ENCODE measurements around the gene RGS6. TPM values are rescaled to one million over a fixed set of nuclear protein-coding genes. Genes with fewer than 3 reads are reported as not detected.

RGS6 gene
- polyA plus RNA-seq, 3 donors: not detected

DNA sequence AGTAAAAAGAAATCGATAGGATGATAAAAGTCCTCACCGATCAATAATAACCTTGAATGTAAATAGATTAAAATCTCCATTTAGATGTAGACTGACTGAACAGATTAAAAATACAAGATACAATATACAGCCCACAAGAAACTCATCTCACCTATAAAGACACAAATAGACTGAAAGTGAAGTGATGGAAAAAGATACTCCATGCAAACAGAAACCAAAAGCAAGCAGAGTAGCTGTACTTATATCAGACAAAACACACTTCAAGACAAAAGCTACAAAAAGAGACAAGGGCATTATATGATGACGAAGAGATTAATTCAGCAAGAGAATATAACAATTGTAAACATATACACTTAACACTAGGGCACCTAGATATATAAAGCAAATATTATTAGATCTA lies 444.8 kb downstream of the RGS6 start:
- no peaks in the 10 kb centered on the region for H4K20me1 ChIP-seq (ENCODE audit: insufficient read depth, low read length)
- peaks cover 5 to 8% of the 10 kb centered on the region in 2 donors for H3K9me3 ChIP-seq (replicated peaks in 1 of 2; ENCODE audit: control insufficient read depth in 1 of 2, insufficient read depth in 1 of 2, low read length in 2 of 2)
- no peak overlapping the region for H3K27ac Mint-ChIP-seq
- no peak overlapping the region for H3K4me3 ChIP-seq (replicated peaks in 1 of 3; ENCODE audit: low read depth in 2 of 3, low read length in 3 of 3)
- H3K9ac ChIP-seq (ENCODE audit: insufficient read depth, low read length, poor library complexity, severe bottlenecking): no peak overlapping the region
- no peak for DNase-seq
- H3K4me1 Mint-ChIP-seq: peaks cover 7% of the 10 kb centered on the region
- no peaks in the 10 kb centered on the region for H3K79me2 ChIP-seq (ENCODE audit: insufficient read depth, low read length)
- no peaks in the 10 kb centered on the region for H3K36me3 Mint-ChIP-seq
- no peak overlapping the region for H3K4me3 Mint-ChIP-seq
- WGBS (ENCODE audit: insufficient coverage): no CpG with 5 or more reads among the region's 3 CpGs
- H3K27ac ChIP-seq (ENCODE audit: low read depth in 1 of 2, low read length in 2 of 2): no peak overlapping the region
- peaks cover 0 to 3% of the 10 kb centered on the region in 2 donors for H3K4me1 ChIP-seq (ENCODE audit: control insufficient read depth in 1 of 2, insufficient read depth in 2 of 2, low read length in 2 of 2)
- TF ChIP-seq, protein P1, sequence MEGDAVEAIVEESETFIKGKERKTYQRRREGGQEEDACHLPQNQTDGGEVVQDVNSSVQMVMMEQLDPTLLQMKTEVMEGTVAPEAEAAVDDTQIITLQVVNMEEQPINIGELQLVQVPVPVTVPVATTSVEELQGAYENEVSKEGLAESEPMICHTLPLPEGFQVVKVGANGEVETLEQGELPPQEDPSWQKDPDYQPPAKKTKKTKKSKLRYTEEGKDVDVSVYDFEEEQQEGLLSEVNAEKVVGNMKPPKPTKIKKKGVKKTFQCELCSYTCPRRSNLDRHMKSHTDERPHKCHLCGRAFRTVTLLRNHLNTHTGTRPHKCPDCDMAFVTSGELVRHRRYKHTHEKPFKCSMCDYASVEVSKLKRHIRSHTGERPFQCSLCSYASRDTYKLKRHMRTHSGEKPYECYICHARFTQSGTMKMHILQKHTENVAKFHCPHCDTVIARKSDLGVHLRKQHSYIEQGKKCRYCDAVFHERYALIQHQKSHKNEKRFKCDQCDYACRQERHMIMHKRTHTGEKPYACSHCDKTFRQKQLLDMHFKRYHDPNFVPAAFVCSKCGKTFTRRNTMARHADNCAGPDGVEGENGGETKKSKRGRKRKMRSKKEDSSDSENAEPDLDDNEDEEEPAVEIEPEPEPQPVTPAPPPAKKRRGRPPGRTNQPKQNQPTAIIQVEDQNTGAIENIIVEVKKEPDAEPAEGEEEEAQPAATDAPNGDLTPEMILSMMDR (IDR thresholded peaks at IDR 0.05): no peak
- no peaks in the 10 kb centered on the region for H3K27me3 ChIP-seq (ENCODE audit: control insufficient read depth in 2 of 2, insufficient read depth in 2 of 2, low read length in 2 of 2)
- H2AFZ ChIP-seq (ENCODE audit: insufficient read depth, low read depth, low read length, poor library complexity, severe bottlenecking): no peak overlapping the region
- intact Hi-C loops (cut with micrococcal nuclease): no loop called here
- no peak overlapping the region for H3K4me2 ChIP-seq (replicated peaks; ENCODE audit: extremely low read depth, low read length, poor library complexity, severe bottlenecking)
- no peaks in the 10 kb centered on the region for H3K36me3 ChIP-seq (replicated peaks in 1 of 2; ENCODE audit: control insufficient read depth in 1 of 2, insufficient read depth in 2 of 2, low read length in 2 of 2)
- H3K27me3 Mint-ChIP-seq (ENCODE audit: low read depth in 3 of 3): no peaks in the 10 kb centered on the region
- H3K9me3 Mint-ChIP-seq: peaks cover 2 to 12% (median 7%) of the 10 kb centered on the region in 7 donors

DNA sequence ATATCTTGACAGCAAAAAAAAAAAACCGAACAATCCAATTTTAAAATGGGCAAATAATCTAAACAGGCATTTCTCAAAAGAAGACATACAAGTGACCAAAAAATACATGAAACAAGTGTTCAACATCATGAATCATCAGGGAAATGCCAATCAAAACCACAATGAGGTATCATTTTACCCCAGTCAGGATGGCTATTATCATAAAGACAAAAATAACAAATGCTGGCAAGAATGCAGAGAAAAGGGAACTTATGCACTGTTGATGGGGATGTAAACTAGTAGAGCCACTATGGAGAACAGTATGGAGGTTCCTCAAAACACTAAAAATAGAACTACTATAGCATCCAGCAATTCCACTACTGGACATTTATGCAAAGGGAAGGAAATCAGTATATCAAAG lies 448.2 kb downstream of the RGS6 start:
- intact Hi-C loops (cut with micrococcal nuclease): no loop called here
- H3K27me3 Mint-ChIP-seq (ENCODE audit: low read depth in 3 of 3): no peaks in the 10 kb centered on the region
- no peaks in the 10 kb centered on the region for H3K36me3 ChIP-seq (replicated peaks in 1 of 2; ENCODE audit: control insufficient read depth in 1 of 2, insufficient read depth in 2 of 2, low read length in 2 of 2)

More for the DNA sequence above, 448.2 kb downstream of the RGS6 start:
- no CpG with 5 or more reads among the region's 1 CpG for WGBS (ENCODE audit: insufficient coverage)
- Mint-ChIP-seq H3K9me3 (peaks cover 0 to 8% (median 4%) of the 10 kb centered on the region in 7 donors), H3K36me3 (no peaks in the 10 kb centered on the region), H3K27ac (no peak overlapping the region), H3K4me1 (peaks cover 7% of the 10 kb centered on the region), H3K4me3 (no peak overlapping the region)
- TF ChIP-seq, protein P1 (IDR thresholded peaks at IDR 0.05): no peak
- peaks cover 0 to 3% of the 10 kb centered on the region in 2 donors for H3K4me1 ChIP-seq (ENCODE audit: control insufficient read depth in 1 of 2, insufficient read depth in 2 of 2, low read length in 2 of 2)
- no peak overlapping the region for H3K9ac ChIP-seq (ENCODE audit: insufficient read depth, low read length, poor library complexity, severe bottlenecking)
- no peak overlapping the region for H3K4me3 ChIP-seq (replicated peaks in 1 of 3; ENCODE audit: low read depth in 2 of 3, low read length in 3 of 3)
- H3K4me2 ChIP-seq (replicated peaks; ENCODE audit: extremely low read depth, low read length, poor library complexity, severe bottlenecking): no peak overlapping the region
- H3K27me3 ChIP-seq (ENCODE audit: control insufficient read depth in 2 of 2, insufficient read depth in 2 of 2, low read length in 2 of 2): no peaks in the 10 kb centered on the region
- peaks cover 4% of the 10 kb centered on the region in 2 donors for H3K9me3 ChIP-seq (replicated peaks in 1 of 2; ENCODE audit: control insufficient read depth in 1 of 2, insufficient read depth in 1 of 2, low read length in 2 of 2)
- peak in 2 of 3 donors; percentile 1 to 36 for DNase-seq
- no peak overlapping the region for H2AFZ ChIP-seq (ENCODE audit: insufficient read depth, low read depth, low read length, poor library complexity, severe bottlenecking)
- no peaks in the 10 kb centered on the region for H4K20me1 ChIP-seq (ENCODE audit: insufficient read depth, low read length)
- H3K79me2 ChIP-seq (ENCODE audit: insufficient read depth, low read length): no peaks in the 10 kb centered on the region
- no peak overlapping the region for H3K27ac ChIP-seq (ENCODE audit: low read depth in 1 of 2, low read length in 2 of 2)
